ENCODE data around the gene TULP3.

DNA sequence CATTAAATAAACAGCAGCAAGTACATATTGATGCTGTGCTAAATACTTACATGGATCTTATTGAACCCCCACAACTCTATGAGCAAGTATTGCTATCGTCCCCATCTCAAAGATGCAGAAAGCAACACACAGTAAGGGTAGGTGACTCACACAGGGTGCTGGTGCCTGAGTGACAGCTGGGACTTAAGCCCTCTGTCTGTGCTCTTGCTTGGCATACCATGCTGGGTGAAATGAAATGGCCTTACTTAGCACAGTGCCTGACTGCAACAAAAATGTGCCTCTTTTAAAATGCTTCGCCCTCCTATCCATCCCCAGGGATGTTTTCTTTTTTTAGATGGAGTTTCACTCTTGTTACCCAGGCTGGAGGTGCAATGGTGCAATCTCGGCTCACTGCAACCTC is 34.6 kb upstream of the TULP3 start:
- TF ChIP-seq, protein P1, sequence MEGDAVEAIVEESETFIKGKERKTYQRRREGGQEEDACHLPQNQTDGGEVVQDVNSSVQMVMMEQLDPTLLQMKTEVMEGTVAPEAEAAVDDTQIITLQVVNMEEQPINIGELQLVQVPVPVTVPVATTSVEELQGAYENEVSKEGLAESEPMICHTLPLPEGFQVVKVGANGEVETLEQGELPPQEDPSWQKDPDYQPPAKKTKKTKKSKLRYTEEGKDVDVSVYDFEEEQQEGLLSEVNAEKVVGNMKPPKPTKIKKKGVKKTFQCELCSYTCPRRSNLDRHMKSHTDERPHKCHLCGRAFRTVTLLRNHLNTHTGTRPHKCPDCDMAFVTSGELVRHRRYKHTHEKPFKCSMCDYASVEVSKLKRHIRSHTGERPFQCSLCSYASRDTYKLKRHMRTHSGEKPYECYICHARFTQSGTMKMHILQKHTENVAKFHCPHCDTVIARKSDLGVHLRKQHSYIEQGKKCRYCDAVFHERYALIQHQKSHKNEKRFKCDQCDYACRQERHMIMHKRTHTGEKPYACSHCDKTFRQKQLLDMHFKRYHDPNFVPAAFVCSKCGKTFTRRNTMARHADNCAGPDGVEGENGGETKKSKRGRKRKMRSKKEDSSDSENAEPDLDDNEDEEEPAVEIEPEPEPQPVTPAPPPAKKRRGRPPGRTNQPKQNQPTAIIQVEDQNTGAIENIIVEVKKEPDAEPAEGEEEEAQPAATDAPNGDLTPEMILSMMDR (IDR thresholded peaks at IDR 0.05) = no peak
- TF ChIP-seq POLR2A (IDR thresholded peaks at IDR 0.05) = no peak
